Amygdala (tissue), 56 donors: ENCODE data around the gene PATL1.
A peak's percentile ranks its signal among the peaks of the same experiment; 100 is the strongest.
"Not testable (repeated sequence)": the region's sequence is repeated elsewhere in the genome, so short reads cannot be mapped to it uniquely, and the experiment has no call there.

Experiments used
- DNase-seq, 56 donors: peaks; one replicate each; lab custom pipeline; 2025; lab: John Stamatoyannopoulos, UW

Gene PATL1

DNA sequence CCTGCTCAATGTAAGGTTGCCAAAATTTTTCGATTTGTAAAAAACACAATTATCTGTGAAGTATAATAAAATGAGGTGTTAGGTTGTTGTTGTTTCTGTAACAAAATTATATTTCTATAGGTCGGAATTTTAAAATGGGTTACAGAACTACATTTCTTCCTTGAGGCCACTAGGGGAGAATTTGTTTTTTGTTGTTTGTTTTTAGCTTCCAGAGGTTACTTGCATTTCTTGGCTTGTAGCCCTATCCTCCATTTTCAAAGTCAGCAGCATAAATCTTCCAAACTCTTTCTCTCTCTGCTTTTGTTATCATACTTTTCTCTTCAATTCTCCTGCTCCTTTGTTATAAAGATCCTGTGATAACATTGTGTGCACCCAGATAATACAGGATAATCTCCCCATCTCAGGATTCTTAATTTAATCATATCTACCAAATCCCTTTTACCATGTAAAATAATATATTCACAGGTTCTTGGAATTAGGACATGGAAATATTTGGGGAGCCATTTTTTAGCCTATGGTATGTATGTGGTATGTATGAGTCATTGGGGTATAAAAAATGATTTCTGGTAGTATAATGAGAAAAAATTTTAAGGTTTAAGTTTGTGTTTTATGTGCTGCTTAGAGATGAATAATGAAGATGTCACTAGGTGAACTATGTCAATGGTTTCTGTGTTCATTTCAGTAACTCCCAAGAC is 9.4 kb upstream of the PATL1 start:
- no peak for DNase-seq

DNA sequence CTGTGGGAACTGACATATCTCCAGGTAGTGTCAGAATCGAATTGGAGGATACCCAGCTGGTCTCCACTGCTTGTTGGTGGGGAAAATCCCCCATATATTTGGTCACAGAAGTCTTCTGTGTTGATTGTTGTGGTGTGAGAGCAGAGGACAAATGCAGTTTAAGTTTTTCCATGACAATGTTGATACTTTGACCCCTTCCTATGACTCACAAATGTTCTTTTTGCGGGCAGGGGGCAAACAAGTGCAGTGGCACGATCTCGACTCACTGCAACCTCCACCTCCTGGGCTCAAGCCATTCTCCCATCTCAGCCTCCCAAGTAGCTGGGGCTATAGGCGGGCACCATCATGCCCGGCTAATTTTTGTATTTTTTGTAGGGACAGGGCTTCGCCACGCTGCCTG is 7.4 kb upstream of the PATL1 start:
- DNase-seq, result no peak

DNA sequence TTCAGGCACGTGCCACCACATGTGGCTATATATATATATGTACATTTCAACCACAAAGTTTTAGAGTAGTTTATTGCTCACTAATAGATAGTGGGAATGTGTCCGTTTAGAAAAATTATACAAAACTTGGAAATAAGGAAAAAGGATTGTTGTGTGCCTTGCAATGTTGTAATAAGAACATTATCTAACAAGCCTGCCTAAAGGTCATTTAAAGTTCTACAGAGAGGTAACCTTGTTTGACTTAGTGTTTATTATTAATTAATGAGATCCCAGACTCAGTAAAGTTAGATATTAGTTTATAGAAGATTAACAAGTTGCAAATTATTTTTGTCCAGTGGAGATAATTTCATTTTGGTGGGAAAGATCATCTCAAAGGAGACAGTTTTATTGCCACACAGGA is 5.5 kb upstream of the PATL1 start:
- no peak for DNase-seq

DNA sequence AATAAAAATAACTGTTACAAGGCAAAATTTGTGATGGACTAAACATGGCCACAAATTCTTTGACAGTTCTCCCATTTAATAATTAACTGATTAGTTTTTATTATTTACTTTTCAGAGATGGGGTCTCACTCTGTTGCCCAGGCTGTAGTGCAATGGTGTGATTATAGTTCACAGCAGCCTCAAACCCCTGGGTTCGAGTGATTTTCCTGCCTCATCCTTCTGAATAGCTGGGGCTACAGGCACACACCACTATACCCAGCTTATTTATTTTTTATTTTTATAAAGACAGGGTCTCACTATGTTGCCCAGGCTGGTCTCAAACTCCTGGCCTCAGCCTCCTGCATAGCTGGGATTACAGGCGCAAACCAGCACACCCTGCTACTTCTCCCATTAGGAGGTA is 4.5 kb upstream of the PATL1 start:
- no peak for DNase-seq

DNA sequence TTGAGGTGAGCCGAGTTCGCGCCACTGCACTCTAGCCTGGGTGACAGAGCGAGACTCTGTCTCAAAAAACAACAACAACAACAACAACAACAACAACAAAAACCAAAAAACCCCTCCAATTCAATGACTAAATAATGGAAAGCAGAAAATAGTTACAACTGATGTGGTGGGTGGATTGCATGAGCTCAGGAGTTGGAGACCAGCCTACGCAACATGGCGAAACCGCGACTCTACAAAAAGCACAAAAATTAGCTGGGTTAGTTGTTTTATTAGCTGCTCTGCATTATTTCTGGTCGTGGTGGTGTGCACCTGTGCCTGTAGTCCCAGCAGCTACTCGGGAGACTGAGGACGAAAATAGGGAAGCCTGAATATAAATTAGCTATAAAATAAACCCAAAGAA is 2.6 kb upstream of the PATL1 start:
- DNase-seq, result peak in 1 of 56 donors; percentile 1

DNA sequence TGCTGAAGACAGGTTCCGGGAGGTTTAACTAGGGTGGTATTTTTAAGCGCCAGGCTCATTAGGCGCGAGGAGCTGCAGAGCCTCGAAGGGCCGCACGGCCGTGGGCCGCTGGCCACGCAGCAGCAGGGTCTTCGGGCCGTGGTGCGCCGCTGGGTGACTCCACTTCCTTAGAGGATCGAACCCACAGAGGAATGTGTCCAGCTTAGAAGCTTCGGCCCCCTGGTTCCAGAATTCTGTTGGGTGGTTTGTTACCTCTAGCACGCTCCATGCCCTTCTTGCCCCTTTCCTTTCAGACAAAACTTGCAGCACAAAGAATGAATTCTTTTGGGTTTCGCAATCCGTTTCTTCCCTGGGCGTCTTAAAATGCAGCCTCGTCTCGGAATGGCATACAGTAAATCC is 773 bp upstream of the PATL1 start:
- peak in 32 of 56 donors; percentile 25 to 79 (median 50) for DNase-seq

DNA sequence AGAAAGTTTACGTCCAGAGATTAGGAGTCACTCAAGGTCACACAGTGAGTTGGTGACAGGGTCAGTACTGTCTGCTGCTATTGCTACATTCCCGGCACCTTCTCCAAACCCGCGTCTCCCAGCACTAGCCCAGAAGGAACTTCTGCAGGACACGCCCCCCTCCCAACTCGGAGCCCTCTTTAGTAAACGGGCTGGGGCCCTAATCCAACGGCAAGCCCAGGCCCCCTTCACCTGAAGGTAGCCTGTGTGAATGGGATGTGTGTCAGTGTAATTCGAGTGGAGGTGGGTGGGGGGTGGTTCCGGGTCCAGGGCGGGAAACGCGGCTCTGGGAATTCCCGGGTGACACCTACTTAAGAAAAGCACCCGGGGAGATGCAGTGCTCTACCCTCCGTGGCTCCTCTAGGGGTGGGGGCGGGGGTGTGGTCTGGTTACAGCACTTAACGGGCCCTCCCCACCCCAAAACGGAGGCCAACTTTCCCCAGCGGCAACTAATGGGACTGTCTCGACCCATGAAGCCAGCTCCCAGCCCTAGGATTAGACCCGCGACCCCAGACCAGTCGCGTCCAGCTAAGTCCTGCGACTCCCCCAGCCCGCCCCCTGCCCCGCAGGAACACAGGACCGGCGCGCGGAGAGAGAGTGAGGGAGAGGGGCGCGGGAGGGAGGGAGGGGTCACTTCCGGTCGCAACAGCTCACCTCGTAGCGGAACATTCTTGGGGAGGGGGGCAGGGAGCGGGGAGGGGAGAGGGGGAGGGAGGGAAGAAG is 468 bp downstream of the PATL1 start:
- peak in 16 of 56 donors; percentile 3 to 68 (median 49) for DNase-seq

DNA sequence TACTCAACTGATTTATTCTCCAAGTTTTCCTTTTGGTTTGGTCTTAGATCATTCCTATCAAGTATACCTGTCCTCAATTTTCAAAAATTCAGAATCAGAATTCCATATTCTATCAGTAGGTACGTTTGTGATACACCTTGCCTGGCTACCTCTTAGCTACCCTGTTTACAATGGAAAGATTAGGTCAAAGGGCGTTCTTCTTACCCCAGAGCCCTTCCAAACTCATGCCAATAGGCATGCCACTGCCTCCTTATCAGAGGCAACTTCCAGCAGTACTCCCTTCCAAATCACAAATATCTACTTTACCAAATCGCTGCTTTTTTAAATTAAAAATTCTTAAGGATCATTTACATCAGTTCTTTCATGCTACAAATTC is 1.0 kb downstream of the PATL1 start:
- DNase-seq, result no peak

DNA sequence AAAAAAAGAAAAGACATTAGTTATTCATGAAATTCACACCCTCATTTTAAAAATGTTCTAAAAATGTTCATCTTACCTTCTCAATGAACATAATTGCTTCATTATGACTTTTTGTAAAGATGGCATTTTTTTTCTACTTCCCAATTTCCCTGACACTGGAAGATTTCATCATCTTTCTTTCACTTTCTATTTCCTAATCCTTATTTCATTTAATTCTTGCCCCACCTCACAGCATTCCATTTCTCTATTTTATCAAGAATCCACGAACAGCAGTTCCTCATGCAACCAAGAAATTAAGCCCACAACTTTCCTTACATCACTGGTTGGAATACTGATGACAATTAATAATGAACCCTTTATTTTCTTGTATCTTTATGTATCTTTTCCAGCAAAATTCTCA is 1.9 kb downstream of the PATL1 start:
- no peak for DNase-seq

DNA sequence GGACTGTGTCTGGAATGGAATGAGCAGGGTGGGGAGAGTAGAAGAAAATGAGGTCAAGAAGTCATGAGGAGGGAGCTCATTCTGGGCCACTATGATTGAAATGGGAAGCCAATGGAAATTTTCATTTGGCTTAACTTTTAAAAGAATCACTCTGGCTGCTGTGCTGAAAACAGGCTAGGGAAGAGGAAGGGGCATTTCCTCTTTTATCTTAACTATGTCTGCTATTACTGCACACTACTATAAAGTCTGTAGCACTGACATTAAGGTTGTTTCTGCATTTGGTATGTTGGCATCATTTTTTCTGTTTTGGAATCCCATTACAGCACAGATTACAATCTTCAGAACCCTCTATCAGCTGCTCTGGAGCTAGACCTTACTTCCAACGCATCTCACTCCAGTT is 8.2 kb downstream of the PATL1 start:
- no peak for DNase-seq

DNA sequence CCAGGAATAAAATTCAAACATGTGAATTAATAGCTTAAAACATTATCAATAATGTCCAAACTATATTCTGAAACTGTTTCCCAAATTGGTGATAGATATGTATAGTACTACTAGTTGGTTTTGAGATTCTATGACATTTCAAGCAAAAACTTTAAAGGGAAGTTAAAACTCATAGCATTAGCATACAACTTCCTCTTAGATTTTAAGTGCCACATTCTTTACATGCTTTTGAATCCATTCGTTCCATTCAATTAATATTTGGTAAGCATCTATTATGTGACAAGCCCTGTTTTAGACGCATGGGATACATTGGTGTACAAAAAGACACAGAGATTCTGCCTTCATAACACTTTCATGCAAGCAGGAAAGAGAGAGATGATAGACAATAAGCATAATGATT is 8.9 kb downstream of the PATL1 start:
- DNase-seq, result no peak

DNA sequence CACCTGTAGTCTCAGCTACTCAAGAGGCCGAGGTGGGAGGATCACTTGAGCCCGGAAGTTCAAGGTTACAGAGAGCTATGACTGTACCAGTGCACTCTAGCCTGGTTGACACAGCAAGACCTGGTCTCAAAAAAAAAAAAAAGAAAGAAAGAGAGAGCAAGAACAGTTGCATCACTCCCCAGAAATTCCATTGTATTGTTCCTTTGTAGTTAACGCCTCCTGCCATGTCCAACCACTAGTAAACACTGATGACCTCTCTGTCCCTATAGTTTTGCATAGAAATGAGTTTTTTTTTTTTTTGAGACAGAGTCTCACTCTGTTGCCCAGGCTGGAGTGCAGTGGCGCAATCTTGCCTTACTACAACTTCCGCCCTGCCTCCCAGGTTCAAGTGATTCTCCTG is 10.8 kb downstream of the PATL1 start:
- no peak for DNase-seq

DNA sequence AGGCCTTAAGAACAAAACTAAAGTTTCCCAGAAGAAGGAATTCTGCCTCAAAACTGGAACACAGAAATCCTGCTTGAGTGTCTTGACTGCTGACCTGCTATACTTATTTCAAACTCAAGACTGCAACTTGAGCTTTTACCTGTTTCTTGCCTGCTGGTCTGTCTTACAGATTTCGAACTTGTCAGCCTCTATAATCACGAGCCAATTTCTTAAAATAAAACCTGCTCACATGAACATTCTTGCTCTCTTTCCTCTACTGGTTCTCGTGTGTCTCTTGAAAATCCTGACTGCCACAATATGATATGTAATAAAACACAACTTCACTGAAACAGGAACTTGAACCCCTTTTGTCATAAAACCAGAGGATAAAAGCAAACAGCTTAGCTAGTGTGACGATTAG is 13.9 kb downstream of the PATL1 start:
- no peak for DNase-seq

DNA sequence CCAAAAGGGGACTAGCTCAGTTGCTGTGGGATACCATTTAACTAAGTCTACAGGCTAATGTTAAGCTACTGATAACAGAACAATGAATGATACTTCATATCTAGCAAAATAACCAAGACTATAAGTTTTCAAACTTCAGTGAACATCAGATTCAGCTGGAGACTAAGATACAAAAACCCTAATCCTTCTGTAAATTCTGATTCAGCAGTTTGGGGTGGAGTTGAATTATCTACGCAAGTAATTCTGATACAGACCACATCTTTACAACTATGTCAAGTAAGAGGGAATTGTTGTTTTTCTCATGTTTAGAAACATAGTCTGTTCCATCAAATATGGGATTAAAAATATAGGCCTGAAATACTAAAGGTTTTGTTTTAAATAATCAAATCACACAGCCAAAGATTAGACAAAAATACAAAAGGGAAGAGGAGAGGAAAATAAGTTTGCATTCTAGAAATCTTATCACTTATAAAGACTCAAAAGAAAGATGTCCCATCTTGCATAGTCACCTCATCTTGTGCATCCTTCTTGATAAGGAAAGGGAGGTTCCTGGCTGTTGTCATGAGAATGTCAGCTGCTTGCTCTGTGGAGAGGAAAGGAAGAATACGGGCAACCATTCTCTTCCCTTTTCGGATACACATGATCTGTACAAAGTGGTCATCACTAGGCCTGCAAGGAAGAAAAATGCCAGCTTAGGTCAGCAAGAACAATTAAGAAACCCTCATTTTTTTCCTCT is 21.4 kb downstream of the PATL1 start:
- DNase-seq, result no peak

DNA sequence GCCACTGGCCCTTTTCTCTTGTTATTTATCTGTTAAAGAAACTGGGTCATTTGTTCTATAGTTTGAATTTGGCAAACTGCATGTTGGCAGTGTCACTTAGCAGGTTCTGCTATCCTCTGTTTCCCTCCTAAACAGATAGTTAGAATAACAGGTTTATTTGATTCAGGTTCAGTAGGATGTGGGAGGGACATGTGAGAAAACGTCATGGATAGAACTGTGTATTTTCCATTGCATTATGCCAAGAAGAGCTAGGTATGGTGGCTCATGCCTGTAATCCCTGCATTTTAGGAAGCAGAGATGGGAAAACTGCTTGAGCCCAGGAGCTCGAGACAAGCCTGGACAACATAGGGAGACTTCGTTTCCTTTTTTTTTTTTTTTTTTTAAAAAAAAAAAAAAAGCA is 24.3 kb downstream of the PATL1 start:
- DNase-seq, result no peak

DNA sequence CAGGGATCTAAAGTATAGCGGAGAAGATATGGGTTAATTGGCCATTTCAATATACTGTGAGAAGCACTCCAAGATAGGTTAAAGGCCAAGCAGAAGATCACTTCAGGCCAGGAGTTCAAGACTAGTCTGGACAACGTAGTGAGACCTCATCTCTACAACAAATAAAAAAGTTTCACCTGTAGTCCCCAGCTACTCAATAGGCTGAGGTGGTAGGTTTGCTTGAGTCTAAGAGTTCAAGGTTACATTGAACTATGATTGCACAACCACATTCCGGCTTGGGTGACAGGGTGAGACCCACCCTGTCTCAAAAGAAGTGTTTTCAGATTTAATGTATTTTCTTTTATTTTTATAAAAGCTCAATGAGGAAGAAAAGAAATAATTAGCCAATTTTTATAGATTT is 25.4 kb downstream of the PATL1 start:
- DNase-seq, result no peak

DNA sequence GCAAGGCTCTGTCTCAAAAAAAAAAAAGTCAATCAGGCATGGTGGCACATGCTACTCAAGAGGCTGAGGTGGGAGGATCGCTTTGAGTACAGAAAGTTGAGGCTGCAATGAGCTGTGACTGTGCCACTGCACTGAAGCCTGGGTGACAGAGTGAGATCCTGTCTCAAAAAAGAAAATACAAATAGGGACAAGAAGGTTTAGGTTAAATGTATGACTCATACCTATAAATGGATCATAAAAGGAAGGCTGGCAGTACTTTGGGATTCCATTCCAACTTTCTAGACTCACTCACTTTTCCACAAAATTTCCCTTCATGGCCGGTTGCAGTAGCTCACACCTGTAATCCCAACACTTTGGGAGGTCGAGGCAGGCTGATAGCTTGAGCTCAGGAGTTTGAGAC is 27.7 kb downstream of the PATL1 start:
- DNase-seq, result no peak

DNA sequence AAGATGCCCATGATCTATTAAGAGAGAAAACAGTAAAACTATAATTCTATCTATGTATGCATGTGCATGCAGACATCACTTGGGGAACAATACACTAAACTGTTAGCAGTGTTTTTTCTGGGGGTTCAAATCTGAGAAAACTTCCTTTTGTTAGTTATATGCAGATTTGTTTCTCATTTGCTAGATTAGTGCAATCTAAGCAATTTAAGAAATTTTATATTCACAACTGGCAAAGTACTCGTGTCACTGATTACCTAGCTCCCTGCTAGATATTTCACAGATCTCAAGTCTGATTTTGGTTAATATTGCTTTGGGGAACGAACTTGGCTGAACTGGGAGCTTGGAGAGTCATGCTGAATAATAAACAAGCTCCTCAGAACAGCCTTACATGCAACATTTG is 38.3 kb downstream of the PATL1 start:
- no peak for DNase-seq

DNA sequence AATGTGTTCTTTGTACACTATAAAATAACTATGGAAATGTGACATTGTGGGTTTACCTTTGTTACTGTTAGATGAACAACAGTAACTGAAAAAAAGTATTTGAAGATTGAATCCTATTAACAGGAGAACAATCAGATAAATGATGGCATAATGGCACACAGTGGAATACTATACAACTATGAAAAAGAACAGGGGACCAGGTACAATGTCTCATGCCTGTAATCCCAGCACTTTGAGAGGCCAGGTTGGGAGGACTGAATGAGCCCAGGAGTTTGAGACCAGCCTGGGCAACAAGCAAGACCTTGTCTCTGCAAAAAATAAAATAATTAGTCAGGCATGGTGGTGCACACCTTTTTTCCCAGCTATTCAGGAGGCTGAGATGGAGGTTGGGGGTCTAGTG is 38.8 kb downstream of the PATL1 start:
- DNase-seq, result no peak

DNA sequence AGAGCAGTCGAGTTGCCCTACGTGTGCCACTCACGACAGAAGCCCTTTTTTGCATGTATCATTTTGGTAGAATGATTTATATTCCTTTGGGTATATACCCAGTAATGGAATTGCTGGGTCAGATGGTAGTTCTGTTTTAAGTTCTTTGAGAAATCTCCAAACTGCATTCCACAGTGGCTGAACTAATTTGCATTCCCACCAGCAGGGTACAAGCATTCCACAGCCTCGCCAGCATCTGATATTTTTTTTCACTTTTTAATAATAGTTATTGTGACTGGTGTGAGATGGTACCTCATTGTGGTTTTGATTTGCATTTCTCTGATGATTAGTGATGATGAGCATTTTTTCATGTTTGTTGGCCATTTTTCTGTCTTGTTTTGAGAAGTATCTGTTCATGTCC is 41.9 kb downstream of the PATL1 start:
- DNase-seq, result not testable (repeated sequence)

DNA sequence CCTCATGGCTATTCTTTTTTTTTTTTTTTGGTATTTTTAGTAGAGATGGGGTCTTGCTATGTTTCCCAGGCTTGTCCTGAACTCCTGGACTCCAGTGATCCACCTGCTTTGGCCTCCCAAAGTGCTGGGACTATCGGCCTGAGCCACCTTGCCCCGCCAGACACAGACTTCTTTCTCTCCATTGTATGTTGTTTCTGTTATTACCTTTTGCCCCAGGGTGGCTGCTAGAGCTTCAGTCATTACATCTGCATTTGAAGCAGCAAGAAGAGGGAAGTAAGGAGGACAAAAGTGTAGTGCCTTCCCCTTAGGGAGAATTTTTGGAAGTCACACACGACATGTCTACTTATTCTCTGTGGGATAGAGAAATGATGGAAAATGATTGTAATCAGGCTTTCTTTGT is 43.1 kb downstream of the PATL1 start:
- no peak for DNase-seq

DNA sequence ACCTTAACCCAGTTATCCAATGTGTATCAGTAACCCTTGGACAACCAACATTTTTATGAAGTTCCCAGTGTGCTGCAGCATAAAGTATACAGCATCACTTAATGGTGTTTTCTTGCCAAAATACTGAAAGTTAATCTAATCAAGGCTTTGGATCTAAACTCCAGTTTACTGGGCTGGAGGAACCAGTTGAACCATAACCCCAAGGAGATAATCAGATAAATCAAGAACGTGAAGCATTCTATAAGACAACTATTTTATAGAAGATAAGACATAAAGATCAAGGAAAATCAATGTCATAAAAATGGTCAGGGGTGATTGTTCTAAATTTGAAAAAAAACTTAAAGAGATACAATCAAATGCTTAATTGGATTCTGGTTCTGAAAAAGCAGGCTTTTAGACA is 51.0 kb downstream of the PATL1 start:
- no peak for DNase-seq
